A549 treated with dexamethasone at 1 μM for 4 hours (cell line): ENCODE results near the gene LRIG3. TPM values are rescaled to one million over a fixed set of nuclear protein-coding genes. Genes with fewer than 3 reads are reported as not detected.

Experiments used
- total RNA-seq: library from RNA; stranded (reverse); fragments of 200-300 nt; extraction: Qiagen RNA extraction; gene quantifications from 5 replicates; pipeline ENCODE4 v1.2.3, GENCODE V29; 2022

LRIG3 gene, protein sequence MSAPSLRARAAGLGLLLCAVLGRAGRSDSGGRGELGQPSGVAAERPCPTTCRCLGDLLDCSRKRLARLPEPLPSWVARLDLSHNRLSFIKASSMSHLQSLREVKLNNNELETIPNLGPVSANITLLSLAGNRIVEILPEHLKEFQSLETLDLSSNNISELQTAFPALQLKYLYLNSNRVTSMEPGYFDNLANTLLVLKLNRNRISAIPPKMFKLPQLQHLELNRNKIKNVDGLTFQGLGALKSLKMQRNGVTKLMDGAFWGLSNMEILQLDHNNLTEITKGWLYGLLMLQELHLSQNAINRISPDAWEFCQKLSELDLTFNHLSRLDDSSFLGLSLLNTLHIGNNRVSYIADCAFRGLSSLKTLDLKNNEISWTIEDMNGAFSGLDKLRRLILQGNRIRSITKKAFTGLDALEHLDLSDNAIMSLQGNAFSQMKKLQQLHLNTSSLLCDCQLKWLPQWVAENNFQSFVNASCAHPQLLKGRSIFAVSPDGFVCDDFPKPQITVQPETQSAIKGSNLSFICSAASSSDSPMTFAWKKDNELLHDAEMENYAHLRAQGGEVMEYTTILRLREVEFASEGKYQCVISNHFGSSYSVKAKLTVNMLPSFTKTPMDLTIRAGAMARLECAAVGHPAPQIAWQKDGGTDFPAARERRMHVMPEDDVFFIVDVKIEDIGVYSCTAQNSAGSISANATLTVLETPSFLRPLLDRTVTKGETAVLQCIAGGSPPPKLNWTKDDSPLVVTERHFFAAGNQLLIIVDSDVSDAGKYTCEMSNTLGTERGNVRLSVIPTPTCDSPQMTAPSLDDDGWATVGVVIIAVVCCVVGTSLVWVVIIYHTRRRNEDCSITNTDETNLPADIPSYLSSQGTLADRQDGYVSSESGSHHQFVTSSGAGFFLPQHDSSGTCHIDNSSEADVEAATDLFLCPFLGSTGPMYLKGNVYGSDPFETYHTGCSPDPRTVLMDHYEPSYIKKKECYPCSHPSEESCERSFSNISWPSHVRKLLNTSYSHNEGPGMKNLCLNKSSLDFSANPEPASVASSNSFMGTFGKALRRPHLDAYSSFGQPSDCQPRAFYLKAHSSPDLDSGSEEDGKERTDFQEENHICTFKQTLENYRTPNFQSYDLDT
- 3.6 to 4.8 TPM (median 3.8 TPM) in 5 replicates for total RNA-seq

DNA sequence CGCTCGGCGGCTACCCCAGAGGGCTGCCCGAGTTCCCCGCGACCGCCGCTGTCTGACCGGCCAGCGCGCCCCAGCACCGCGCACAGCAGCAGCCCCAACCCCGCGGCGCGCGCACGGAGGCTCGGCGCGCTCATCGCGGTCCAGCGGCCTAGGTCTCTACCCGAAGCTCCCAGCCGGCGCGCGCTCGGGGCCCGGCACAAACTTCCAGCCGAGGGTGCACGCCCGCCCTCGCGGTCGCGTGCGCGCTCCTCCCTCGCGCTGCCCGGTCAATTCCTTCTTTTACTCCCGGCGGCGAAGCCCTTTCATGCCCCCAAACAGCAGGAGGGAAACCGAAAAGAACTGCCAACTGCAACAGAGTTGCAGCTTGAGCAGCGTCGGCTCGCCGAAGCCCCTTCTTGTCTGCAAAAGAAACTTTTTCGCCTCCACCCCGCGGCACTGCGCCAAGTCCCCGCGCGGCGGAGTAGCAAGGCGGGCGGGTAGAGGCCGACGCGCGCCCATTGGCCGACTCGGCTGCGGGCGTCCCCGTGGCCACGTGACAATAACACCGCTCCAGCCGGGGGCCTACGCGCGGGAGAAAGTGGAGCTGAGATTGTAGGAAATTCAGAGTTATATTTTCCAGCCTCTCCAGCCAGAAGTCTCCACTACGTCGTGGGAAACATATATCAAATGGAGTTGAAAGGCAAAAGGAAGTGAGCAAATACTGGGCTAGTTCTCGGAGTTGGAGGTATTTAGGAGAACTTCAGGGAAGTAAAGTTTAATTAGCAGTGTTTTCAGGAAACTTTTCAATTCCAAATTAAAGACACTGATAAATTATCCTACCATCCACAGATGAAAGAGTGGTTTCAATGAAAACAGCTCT, at the start of gene LRIG3:
LRIG3 (minus strand) TSS at position 403 of the 859 bp plus-strand sequence; CDS start at position 134, 269 bp downstream.

